Glomerular endothelial cell (primary cell): ENCODE data around the gene CDK19. TPM values are rescaled to one million over a fixed set of nuclear protein-coding genes. Genes with fewer than 3 reads are reported as not detected.
"Not testable (repeated sequence)": the region's sequence is repeated elsewhere in the genome, so short reads cannot be mapped to it uniquely, and the experiment has no call there.

Source experiments
- DNase-seq: peaks from one replicate; pipeline ENCODE4 v3.0.0-alpha.2; 2011; ENCODE audit warnings: low read depth, low spot score; ENCODE audit errors: extremely low read depth
- total RNA-seq: library from RNA; depleted of rRNA; stranded (reverse); fragments of >200 nt; gene quantifications from 2 replicates; pipeline ENCODE4 v1.2.3, GENCODE V29; 2015

CDK19 gene
- total RNA-seq, 1 donor from 2014 or later = 13.1 TPM

DNA sequence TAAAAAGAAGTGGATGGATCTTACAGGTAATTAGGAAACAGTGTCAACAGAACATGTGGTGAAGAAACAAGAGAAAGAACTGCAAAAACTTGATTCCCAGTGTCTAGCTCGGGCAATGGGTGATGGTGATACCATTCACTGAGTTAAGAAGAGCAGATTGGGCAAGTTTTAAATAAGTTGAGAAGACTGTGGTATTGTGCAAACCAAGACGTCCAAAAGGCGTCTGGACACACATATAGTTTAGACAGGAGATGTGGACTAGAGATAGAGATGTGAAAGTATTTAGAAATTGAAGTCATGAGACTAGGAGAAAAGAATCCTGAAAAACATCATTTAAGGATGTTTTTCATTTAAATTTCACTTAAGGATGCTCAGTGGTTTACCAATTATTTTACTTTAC, 53.9 kb downstream of the CDK19 start:
- no peak for DNase-seq

GRCh38 chr6:110760589-110760988, 54.7 kb downstream of the CDK19 start:
- DNase-seq = no peak

DNA sequence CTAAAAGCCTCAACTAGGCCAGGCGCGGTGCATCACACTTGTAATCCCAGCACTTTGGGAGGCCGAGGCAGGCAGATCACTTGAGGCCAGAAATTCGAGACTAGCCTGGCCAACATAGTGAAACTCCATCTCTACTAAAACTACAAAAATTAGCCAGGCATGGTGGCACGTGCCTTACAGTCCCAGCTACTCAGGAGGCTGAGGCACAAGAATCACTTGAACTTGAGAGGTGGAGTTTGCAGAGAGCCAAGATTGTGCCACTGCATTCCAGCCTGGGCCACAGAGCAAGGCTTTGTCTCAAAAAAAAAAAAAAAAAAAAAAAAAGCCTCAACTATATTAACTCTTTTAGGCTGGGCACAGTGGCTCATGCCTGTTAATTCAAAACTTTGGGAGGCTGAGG, 55.2 kb downstream of the CDK19 start:
- not testable (repeated sequence) for DNase-seq

DNA sequence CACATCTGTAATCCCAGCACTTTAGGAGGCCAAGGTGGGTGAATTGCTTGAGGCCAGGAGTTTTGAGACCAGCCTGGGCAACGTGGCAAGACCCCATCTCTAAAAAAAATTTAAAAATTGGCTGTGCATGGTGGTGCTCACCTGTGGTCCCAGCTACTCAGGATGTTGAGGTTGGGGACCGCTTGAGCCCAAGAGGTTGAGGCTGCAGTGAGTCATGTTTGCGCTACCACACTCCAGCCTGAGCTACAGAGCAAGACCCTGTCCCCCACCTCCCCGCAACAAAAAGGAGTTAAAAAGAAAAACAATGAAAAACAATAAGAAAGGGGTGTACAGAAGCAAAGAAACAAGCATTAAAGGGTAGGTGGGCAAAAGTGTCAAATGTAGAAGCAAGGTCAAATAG, 57.3 kb downstream of the CDK19 start:
- DNase-seq = no peak

- no peak for DNase-seq
Measured at GRCh38 chr6:110756817-110757216, 58.5 kb downstream of the CDK19 start.

DNA sequence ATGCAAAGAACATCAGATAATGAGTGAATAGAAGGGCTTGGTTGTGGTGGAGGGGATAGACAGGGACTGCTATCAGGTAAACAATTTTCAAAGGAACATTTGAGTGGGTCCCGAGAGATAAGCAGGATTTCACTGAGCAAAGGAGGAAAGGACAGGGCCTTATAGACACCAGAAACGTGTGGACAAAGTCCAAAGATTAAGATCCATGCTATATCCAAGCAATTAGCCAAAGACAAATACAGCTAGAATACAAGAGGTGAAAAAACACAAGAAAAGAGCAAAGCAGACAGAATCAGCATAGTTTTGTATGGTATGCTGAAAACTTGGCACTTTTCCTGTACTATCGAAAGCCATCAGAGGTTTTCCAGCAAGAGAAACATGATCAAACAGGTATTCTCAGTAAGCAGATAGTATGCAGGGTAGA, 59.8 kb downstream of the CDK19 start:
- no peak for DNase-seq

GRCh38 chr6:110753936-110754668, 61.2 kb downstream of the CDK19 start:
- not testable (repeated sequence) for DNase-seq

GRCh38 chr6:110748453-110748852, 66.8 kb downstream of the CDK19 start:
- no peak for DNase-seq

DNA sequence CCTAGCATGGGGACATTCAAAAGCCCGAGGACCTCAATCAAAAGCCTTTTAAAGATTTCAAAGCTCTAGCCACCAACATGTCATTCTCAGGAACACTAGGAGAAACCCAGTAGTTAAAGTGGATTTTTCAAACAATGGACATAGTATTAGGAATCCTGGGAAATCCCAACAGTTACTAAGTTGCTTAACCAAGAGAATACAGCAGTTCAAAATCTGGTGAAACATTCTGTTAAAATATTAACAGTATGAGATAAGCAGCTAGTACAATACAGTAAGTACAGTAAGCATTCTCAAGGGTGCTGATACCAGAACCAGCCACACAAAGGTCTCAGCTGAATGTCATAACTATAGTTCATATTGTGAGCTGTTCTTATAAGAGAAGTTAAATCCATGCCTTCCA, 68.6 kb downstream of the CDK19 start:
- DNase-seq = no peak

GRCh38 chr6:110744991-110745390, 70.3 kb downstream of the CDK19 start:
- no peak for DNase-seq

GRCh38 chr6:110742552-110742951, 72.7 kb downstream of the CDK19 start:
- not testable (repeated sequence) for DNase-seq

DNA sequence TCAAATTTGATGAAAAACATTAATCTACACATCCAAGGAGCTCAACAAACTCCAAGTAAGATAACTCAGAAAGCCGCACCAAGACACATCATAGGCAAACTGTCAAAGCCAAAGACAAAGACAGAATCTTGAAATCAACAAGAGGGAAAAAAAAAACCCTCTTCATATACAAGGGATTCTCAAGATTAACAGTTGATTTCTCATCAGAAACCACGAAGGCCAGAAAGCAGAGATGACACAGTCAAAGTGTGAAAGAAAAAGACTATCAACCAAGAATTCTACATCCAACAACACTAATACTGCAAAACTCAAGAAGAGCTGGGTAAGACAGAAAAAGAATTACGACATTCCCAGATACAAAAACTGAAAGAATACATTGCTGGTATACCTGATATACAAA, 73.8 kb downstream of the CDK19 start:
- no peak for DNase-seq

GRCh38 chr6:110738899-110739365, 76.3 kb downstream of the CDK19 start:
- no peak for DNase-seq

- no peak for DNase-seq
Measured at GRCh38 chr6:110735666-110736065, 79.6 kb downstream of the CDK19 start.

DNA sequence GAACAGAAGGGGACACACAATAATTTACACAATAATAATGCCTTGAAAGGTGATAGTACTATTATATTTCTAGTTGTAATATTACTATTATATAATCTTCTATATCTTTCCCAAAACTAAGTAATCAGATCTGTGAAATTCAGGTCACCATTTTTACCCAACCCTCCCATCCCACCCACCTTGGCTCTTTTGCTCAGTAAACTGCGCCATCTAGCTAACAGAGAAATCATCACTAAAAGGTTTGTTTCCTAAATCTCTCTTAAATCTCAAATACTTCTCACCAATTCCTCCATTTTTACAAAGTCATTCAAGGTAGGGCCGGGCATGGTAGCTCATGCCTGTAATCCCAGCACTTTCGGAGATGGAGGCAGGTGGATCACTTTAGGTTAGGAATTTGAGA, 83.4 kb downstream of the CDK19 start:
- DNase-seq = no peak

- no peak for DNase-seq
Measured at GRCh38 chr6:110731196-110731595, 84.1 kb downstream of the CDK19 start.

GRCh38 chr6:110728501-110728900, 86.8 kb downstream of the CDK19 start:
- DNase-seq = no peak

DNA sequence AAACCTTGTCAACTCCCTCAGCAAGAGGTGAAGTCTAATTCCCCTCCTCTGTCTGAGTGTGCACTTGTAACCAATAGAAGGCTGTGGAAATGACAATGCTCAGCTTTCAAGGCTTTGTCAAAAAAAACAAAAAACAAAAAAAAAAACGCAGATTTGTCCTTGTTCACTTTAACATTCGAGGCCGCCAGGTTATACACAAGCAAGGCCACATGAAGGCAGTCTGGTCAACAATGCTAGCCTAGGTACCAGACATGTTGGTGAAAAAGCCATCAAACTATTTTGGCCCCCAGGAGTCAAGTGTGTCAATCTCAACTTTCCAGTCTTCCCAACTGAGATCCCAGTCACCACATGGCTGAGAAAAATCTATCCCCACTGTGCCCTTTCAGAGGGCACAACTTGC, 92.3 kb downstream of the CDK19 start:
- no peak for DNase-seq

DNA sequence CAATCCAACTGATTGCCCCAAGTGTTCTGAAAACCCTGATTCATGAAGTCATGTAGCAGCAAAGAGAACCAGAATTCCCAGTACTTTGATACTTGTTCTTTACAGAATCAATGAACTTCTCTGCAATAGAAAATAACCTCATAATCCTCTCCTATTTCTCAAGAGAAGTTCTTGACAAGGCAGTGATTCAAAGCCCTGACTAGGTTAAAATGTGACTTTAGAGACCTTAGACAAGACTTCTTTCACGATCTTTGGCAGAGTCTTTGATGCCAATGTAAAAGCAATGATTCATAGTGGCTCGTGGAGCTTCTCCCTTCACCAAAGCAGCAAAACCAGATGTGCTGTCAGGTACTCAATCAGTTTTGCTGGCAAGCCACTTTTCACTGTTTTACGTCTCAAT, 95.2 kb downstream of the CDK19 start:
- DNase-seq = no peak

DNA sequence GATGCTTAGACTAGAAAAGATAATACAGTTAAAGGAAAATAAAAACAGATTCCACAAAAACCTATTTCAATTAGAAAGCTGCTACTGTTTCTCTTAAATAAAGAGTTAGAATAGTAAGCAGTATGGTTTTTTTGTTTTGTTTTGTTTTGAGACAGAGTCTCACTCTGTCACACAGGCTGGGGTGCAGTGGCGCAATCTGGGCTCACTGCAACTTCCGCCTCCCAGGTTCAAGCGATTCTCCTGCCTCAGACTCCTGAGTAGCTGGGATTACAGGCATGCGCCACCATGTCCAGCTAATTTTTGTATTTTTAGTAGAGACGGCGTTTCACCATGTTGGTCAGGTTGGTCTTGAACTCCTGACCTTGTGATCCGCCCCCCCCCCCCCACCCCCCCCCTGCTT, 95.7 kb downstream of the CDK19 start:
- not testable (repeated sequence) for DNase-seq

DNA sequence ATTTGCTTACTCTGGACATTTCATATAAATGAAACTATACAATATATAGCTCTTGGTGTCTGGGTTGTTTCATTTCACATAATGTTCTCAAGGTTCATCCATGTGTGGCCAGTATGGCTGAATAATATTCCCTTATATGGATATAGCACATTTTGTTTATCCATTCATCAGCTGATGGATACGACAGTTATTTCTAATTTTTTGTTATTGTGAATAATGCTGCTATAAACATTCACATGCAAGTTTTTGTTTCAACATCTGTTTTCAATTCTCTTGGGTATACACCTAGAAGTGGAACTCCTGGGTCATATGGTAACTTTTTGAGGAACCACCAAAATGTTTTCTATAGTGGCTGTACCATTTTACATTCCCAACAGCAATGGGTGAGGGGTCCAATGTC, 101.1 kb downstream of the CDK19 start:
- no peak for DNase-seq

- DNase-seq = no peak
Measured at GRCh38 chr6:110712238-110712637, 103.0 kb downstream of the CDK19 start.

DNA sequence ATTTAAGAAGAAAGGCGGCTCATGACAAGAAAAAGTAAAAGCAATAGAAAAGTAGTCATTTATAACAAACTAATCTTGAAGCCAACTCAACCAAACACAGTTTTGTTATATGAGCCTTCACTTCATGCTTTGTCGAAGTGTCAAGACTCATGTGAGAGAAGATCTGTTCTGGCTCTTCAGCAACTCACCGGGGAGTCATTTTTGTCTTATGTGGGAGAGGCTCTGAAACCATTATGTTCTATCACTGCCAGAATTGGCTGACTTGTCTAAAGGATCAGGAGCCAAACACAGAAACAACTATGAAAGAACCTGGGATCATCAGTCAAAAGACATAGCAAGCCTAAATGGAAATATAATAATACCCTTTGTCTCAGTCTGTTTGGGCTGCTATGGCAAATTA, 105.2 kb downstream of the CDK19 start:
- DNase-seq = no peak
